Hematopoietic multipotent progenitor cell (in vitro differentiated cells): ENCODE measurements around the gene ARHGAP29. TPM values are rescaled to one million over a fixed set of nuclear protein-coding genes. Genes with fewer than 3 reads are reported as not detected.

Experiments used
- DNase-seq, 3 donors: peaks; one replicate each; pipeline ENCODE4 v3.0.0-alpha.2; 2011 to 2015; ENCODE audit warnings: low read depth in 2 of 3, low spot score in 2 of 3
- total RNA-seq: library from RNA; depleted of rRNA; stranded (reverse); fragments of >200 nt; gene quantifications from one replicate; pipeline ENCODE4 v1.2.3, GENCODE V29; 2012

Gene ARHGAP29
- total RNA-seq, 1 donor = 0.27 TPM

DNA sequence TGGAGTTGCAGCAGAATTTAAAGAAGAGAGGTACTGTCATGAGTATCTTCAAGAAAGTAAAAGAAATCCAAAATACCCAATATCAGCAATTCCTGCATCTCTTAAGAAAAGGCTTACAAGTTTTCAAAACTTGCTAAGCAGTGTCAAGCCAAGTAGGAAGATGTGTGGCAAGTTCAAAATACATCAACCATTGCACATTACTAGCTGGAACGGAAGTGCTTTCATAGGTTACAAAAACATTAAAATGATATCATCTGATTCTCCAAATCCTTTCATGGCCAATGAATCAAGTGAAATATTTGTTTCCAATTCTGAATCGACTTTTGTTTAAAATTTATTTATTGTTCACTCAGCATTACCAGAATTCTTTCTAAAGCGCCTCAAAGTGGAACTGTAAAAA, 110.7 kb downstream of the ARHGAP29 start:
- DNase-seq = no peak

- no peak for DNase-seq
These were observed 111.6 kb downstream of the ARHGAP29 start for GRCh38 chr1:94125551-94126514.

- no peak for DNase-seq
These were observed 112.8 kb downstream of the ARHGAP29 start for GRCh38 chr1:94124538-94124937.

- DNase-seq = peak in 1 of 3 donors; percentile 21
These were observed 115.0 kb downstream of the ARHGAP29 start for GRCh38 chr1:94122201-94122970.

Other genes with a start within 250 kb of the ARHGAP29 start
- not detected for gene ABCA4, start 116.4 kb downstream of the ARHGAP29 start, total RNA-seq
- gene ABCD3, start 180.8 kb upstream of the ARHGAP29 start, total RNA-seq = 5.7 TPM